HG03139 (cell line): Measurements from ENCODE around the gene ARHGEF11.
"Not testable (repeated sequence)": the region's sequence is repeated elsewhere in the genome, so short reads cannot be mapped to it uniquely, and the experiment has no call there.

ENCODE experiments used
- ATAC-seq: cut with Tn5 transposase; IDR thresholded peaks from one replicate; pipeline ENCODE4 v1.9.1; 2021; ENCODE audit not compliant: unreplicated experiment

The ARHGEF11 gene

DNA sequence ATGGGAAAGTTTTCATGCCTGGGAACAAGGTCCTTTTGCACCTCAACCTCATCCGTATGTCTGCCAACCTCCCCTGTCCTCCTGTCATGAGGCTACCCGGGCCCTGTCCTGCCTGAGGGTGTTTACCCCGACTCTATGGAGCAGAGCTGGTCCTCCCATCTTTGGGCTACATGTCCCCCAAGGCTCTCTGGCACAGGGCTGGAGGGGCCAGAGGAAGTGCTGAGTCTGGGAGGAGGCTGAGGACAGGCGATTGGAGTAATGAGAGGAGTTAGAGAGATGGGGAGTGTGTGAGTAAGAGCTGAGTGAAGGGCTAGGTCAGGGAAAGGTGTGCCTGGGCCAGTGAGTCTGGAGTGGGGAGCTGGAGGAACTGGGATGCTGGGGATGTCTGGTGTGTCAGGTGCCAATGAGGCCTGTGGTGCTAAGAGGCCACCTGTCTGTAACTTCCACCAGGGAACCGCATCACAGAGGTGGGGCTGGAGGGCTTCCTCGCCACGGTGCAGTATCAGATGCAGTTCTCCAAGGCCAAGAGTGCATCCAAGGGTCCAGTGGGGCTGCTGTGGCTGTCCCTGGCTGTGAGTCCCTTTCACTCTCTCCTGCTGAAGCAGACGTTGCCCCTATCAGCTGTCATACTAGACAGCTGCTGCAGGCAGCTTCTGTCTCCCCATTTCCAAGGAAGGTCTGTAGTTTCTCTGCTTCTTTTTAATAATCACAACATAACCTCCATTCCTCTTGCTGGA is 113.4 kb downstream of the ARHGEF11 start:
- no peak for ATAC-seq

DNA sequence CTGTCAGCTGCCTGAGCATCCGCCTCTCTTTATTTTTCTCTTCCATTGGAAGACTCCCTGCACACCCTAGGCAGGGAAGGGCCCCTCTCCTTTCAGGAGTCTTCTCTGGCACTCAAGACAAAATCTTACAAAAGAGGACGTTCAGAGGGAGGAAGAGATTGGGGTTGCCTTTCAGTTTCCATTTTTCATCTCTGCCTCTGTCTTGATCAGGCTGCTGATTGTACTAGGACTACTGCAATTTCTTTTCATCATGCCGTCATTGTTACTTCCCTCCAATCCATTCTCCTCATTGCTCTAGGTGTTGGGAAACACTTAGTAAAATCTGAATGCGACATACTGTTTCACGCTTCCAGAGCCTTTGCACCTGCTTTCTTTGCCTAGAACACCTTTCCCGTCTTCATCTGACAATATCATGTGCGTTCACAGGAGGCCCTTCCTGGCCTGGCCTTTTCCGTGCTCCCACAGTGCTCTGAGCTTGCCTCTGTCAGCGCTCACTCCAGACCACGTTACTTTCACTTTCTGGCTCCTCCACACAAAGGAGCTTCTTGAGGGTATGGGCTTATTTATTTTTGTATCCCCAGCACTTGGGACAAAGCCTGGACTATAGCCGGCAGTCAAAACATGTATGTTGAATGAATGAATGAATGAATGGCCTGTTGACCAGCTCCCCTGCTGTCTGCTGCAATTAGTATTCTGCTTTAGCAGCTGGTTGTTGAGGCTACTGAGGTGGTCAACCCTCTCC is 114.2 kb downstream of the ARHGEF11 start:
- ATAC-seq, result no peak

DNA sequence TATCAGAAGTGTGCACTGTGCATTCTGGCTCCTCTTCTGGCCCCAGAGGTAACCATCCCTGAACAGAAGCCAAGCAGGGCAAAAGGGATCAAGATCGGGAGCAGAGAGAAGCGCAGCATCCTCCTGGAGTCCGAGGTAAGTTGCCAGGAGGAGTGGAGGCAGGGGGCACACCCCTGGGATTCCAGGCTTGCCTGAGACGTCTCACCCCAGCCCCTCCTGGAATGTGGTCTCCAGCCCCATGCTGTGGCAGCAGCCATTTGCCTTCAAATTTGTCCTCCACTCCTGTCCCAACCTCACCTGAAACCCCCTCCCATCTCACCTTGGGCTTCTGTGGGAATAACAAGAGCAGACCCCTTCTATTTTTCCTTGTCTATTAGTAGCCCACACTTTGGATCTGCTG is 115.1 kb downstream of the ARHGEF11 start:
- ATAC-seq, result no peak

DNA sequence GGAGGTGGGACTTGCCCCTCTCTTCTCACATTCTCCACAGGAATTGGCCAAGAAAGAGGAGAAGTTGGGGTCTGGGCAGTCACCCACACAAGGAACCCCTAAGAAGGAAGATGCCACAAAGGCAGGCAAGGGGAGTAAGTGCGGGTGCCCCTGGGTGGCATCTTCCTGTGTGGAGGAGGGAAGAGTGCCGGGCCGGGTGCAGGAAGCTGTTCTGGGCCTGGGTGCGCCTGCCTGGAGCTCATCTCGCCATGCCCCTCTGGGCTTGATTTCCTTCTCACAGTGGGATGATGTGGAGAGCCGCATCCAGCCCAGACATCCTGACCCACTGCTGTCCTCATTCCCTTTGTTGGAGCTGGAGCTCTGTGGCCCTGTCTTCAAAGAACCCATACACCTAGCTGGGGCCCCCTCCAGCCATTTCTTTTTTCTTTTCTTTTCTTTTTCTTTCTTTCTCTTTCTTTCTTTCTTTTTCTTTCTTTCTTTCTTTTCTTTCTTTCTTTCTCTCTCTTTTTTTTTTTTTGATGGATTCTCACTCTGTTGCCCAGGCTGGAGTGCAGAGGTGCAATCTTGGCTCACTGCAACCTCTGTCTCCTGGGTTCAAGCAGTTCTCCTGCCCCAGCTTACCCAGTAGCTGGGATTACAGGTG is 115.8 kb downstream of the ARHGEF11 start:
- no peak for ATAC-seq

DNA sequence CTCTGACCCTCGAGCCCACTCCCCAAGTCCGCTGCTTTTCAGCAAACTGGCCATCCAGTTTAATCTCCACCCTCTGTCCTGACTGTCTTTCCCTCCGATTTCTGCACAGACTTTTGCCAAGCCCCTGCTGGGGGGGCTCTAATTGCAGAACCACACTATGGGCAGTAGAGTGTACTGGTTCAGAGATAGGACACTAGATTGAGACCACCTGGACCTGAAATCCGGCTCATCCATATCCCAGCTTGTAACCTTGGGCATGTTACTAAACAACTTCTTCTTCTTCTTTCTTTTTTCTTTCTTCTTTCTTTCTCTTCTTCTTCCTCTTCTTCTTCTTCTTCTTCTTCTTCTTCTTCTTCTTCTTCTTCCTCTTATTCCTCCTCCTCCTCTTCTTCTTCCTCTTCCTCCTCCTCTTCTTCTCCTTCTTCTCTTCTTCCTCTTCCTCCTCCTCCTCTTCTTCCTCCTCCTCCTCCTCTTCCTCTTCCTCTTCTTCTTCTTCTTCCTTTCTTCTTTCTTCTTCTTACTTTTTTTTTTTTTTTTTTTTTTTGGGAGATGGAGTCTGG is 117.4 kb downstream of the ARHGEF11 start:
- no peak for ATAC-seq

DNA sequence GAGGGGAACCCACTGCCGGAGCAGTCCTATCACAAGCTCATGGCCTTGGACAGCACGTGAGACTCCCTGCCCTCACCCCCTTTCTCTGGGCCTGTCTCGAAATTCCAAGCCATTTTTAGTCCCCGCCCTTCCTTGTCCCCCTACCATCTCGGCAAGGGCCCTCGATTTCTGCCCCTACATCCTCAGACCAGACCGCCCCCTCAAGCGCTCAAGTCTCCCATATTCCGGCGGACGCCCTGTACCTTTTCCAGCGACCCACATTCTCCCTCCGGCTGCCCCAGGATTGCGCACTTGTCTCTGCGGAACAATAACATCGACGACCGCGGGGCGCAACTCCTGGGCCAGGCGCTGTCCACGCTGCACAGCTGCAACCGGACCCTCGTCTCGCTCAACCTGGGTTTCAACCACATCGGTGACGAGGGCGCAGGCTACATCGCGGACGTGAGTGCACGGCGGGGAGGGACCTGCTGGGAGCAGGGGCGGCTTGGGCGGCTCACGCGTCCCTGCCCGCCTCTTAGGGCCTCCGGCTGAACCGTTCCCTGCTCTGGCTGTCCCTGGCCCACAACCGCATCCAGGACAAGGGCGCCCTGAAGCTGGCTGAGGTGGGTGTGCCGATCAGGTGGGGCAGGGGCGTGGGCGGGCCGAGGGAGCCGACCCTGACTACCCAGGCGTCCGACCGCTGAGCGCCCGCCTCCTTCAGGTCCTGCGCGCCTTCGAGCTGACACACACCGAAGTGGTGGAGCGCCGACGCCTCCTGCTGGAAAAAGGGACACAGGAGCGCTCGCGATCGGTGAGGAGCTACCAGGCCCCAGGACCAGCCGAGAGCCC is 118.1 kb downstream of the ARHGEF11 start:
- no peak for ATAC-seq

DNA sequence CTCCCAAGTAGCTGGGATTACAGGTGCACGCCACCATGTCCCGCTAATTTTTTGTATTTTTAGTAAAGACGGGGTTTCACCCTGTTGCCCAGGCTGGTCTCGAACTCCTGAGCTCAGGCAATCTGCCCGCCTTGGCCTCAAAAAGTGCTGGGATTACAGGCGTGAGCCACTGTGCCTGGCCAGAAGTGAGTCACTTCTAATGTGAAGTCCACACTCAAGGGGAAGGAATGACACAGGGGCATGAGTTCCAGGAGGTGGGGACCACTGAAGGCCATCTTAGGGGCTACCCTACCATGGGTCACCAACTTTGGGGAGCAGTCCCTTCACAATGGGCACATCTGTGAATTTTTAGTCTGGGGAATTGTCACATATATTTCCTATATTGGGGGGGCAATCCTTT is 118.8 kb downstream of the ARHGEF11 start:
- not testable (repeated sequence) for ATAC-seq

DNA sequence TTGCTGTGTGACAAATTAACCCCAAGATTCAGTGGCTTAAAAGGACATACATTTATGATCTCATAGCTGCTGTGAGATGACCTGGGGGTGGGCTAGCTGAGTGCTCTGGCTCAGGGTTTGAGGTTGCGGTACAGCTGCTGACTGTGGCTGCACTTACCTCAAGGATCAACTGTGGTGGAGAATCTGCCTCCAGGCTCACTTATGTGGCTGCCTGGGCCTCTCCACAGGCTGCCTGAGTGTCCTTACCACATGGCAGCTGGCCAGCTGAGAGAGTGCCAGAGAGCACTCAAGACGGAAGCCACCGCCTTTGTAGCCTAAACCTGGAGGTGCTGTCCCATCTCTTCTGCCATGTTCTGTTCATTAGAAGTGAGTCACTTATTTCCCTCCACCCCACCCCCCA is 119.4 kb downstream of the ARHGEF11 start:
- no peak for ATAC-seq

DNA sequence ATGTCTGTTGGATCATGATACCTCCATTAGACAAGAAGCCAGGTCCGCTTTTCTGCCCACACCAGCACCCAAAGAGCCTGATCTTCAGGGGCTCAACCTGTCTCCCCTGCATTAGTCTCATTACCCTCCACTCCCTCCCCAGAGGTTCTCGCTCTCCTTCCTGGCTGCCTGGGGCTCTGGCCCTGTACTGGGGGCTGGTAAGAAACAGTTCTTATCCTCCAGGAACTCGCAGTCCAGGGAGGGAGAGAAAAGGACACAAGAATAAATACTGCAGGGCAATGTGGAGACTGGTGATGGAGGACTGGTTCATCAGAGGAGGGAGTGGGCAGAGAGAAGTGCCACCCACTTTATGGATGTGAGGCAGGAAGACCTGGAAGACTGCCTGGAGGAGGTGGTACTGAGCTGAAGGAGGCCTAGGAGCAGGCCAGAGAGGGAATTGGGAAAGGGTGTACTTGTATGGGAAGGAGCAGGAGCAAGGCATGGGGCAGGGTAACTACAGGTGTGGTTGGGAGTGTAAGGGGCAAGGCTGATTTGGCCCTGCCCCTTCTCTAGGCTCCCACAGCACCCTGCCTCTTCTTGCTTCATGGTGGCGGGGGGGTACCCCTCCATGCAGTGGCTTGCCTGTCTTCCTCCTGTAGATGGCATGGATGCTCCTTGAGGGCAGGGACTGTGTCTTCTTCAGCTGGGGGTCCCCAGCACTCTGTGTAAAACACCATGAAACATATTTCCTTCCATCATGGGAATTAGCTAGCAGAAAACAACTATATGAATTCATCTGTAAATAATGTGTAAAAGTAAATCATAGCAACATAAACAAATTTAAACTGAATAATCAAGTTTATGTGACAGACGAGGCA is 120.2 kb downstream of the ARHGEF11 start:
- ATAC-seq, result no peak

DNA sequence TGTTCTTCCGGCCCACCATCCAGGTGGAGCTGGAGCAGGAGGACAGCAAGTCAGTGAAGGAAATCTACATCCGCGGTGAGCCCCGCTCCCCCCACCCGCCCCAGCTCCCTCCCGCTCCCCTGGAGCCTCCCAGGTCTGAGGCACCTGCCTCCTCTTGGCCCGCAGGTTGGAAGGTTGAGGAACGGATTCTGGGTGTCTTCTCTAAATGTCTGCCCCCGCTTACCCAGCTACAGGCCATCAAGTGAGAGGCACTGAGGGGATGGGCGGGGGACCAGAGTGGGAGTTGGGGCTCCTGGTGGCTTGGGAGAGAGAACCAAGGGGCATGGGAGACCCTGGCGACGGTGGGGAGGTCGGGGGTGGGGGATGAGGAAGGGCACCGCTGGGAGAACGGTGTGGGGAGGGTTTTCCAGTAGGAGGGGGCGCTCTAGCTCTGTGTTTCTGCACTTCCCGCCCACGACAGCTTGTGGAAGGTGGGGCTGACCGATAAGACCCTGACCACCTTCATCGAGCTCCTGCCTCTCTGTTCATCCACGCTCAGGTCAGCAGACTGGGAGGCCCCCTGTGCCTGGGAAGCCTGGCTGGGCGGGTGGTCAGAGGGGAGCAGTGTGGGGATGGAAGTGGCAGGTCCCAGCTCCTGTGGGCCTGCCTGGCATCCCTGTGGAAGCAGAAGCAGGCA is 120.9 kb downstream of the ARHGEF11 start:
- no peak for ATAC-seq

DNA sequence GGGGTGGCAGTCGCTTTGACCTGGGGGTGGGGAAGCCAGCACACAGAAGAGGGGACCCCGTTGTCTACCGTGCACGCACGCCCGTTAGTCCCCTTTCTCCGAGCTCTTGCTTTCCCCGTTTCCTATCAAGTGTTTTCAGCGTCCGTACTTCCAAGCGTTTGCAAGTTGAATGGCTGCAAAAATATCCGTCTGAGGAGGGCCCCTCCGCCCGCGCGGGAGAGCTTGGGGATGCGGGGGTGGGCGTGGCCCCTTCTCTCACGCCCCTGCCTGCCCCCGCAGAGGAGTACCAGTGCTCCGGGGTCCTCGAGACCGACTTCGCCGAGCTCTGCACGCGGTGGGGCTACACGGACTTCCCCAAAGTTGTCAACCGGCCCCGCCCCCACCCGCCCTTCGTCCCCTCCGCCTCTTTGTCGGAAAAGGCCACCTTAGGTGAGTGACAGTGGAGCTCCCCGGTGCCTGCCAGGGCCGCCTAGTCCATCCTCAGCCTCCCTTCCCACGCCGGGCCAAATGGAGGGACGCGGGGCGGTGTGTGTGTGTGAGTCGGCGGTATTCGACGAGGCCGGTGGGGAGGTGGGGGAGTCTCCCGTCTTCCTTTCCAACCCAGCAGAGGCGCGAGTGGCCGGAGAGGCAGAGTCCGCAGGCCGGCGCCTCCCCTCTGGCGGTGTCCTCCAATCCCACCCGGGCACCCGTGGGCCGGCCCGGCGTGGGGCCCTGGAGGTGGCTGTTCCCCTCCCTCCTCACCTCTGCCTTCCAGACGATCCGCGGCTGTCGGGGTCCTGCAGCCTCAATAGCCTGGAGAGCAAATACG is 121.7 kb downstream of the ARHGEF11 start:
- no peak for ATAC-seq

DNA sequence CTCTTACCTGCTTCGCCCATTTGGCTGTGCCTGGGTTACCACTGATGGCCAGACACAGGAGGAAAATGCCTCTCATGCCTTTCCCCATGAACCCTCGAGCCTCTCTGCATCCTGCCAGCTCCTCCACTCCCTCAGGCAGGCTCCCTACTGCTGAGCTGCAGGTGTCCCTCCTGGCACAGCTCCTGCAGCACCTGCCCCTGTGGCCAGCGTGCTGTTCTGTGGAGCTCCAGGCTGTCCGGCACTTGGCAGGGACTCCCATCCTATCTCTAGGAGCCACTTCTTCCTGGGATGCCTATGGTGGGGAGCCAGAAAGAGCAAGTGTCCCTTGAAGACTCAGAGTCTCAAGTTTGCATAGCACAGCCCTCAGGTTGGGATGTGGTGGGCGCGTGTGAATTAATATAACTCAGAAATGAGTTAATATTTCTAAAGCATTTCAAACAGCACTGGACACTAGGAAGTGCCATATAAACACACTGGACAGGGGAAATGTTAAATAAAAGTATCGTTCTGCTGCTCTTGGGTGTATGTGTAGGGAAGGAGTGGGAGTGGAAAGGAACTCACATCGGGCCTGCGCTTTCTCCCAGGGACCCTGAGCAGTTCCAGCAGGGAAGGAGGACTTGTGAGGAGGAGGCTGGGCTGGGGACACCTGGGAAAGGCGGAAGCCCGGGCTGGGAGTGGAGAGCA is 122.4 kb downstream of the ARHGEF11 start:
- ATAC-seq, result no peak

DNA sequence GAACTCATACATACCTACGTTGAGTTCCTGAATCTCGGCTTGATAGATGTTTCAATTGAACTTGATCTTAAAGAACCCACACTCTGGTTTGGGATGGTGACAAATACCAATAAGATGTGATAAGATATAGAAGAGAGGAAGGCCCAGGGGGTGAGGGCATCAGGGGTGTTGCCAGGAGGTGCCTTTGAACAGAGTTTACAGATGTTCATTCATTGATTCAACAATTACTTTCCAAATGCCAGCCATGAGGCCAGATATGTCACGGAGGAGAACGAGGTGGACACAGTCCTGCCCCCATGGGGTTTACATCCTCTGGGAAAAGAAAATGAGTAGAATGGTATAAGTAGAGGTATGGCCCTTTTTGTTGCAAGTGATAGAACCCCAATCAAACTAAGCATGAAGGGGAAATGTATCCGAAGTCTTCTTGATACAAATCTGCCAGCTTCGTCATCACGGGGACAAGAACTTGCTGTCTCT is 124.5 kb downstream of the ARHGEF11 start:
- no peak for ATAC-seq

DNA sequence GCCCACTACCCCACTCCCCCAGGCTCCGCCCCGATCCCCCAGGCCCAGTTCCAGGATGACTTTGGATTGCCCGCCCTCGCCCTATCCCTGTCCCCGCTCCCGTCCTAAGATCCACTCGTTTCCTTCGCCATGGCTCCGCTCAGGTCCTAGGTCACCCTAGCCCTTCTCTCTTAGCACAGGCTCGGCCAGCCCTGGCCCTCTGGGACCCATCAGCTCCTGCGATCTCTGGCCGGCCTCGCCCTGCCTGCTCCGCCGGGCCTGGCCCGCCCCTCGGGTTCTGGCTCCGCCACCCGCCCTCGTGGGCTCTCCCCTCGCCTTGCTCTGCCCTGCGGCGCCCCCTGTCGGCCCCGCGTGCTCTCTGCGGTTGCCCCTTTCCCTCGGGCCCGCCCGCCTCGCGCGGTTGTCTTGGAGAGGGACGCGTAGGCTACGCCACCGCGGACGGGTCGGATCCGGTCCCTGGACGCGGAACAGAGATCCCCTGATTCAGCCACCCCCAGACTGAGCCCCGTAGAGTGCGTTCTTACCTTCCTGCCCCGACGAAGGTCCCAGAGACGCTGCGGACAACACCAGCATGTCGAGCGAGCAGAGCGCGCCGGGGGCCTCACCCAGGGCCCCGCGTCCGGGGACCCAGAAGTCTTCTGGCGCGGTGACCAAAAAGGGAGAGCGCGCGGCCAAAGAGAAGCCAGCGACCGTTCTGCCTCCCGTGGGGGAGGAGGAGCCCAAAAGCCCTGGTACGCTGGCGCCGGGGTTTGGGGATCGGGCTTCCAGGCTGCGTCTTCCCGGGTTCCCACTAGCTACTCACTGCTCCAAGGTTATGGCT is 125.1 kb downstream of the ARHGEF11 start, which contains the start of gene LRRC71:
LRRC71 (plus strand) TSS at position 400 of the 820 bp plus-strand sequence; CDS start at position 572, 172 bp downstream.
- no peak for ATAC-seq

DNA sequence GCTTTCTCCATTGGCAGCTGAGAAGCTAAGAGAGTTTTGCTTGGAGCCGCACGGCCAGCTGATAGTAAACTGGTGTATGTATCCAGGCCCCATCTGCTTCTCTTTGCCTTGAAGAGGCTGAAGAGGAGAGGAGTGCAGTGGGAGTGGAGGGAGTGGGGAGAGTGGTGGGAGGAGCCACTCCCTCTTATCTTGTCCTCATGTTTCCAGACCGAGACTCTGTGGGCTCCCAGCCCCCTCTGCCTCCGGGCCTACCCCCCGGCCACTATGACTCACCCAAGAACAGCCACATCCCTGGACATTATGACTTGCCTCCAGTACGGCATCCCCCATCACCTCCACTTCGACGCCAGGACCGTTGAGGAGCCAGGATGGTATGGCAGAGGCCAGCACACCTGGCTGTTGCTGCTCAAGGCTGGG is 131.1 kb downstream of the ARHGEF11 start:
- no peak for ATAC-seq

DNA sequence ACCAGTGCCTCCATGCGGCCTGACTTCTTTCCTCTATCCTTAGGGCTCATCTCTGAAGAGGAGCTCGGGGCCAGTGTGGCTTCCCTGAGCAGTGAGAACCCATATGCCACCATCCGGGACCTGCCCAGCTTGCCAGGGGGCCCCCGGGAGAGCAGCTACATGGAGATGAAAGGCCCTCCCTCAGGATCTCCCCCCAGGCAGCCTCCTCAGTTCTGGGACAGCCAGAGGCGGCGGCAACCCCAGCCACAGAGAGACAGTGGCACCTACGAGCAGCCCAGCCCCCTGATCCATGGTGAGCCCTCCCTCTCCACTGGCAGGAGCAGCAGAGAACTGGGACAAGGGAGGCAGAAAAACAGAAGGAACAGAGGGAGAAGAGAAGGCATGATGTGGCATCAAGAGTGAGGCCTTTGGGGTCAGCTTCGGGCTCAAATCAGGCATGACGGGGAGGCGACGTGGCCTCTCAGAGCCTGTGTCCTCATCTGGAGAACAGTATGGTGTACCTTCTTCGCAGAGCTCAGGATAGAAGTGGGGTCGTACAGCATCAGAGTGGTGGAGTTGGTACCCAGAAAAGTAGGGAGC is 131.6 kb downstream of the ARHGEF11 start:
- no peak for ATAC-seq
